NB4 (cell line): Measurements from ENCODE around the gene SST.

Source experiments
- DNase-seq: peaks from one replicate; pipeline ENCODE4 v3.0.0; 2010; ENCODE audit warnings: low read depth
- H3K4me3 ChIP-seq: one replicate; pipeline ENCODE4 v1.5.1; 2011; ENCODE audit warnings: mild to moderate bottlenecking, low read depth, low read length, moderate library complexity
- CTCF ChIP-seq: IDR thresholded peaks from one replicate; pipeline ENCODE4 v1.5.1; 2012; ENCODE audit warnings: low read depth, low read length
- MYC ChIP-seq: IDR thresholded peaks from 2 replicates; pipeline ENCODE4 v1.6.1; 2011; ENCODE audit warnings: low read depth, low read length
- POLR2A ChIP-seq: IDR thresholded peaks from 2 replicates; pipeline ENCODE4 v1.6.1; 2011; ENCODE audit warnings: mild to moderate bottlenecking; ENCODE audit not compliant: insufficient read length; ENCODE audit errors: extremely low read depth
- TF ChIP-seq, protein P1 (sequence below): IDR thresholded peaks from 2 replicates; pipeline ENCODE4 v1.6.1; 2011; ENCODE audit warnings: low read depth, low read length

Gene SST

DNA sequence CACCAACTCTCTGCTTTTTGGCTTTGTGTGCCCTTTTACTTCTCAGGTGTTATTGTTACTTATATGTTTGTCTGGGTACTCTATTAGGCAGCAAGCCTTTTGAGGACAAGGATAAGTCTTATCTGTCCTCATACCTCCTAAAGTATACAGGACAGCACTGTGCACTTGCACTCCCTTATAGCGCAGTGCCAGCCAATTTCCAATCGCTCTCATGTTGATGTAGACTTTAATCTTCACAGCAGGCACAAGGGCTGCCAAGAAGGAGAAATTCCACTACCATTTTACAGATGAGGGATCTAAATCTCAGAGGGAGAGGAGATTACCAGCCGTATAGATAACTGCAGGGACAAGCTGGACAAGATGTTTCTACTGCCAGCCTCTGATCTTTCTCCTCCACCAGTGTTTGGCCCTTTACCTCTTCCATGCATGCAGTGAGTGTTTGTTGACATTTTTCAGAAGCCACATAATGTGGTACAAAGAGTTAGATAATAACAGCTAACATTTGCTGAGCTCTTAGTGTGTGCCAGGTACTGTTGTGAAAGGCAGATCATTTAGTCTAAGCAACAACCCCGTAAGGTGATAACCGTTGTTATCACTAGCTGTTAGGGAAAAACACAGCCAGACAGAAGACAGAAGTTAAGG, 30.1 kb downstream of the SST start:
- no peak overlapping the region for H3K4me3 ChIP-seq
- no peak for DNase-seq
- TF ChIP-seq CTCF: no peak
- TF ChIP-seq, protein P1, sequence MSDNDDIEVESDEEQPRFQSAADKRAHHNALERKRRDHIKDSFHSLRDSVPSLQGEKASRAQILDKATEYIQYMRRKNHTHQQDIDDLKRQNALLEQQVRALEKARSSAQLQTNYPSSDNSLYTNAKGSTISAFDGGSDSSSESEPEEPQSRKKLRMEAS: no peak
- TF ChIP-seq MYC: no peak
- TF ChIP-seq POLR2A: no peak

DNA sequence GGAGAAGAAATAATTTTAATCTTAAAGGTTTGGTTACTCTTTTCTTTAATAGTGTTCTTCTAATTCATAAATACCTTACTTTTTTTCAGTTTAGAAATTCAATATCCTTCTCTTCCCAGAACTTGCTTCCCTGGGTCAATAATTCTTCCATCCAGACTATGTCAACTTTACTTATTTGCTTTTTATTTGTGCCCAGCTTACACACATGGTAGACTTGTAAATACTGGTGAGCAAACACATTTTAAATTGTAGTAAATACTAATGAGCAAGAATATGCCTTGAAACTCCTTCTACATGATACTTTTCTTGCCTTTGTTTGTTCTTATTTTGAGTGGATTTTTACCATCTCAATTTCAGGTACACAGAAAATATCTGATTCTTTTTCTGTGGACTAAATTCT, 33.7 kb downstream of the SST start:
- DNase-seq: no peak
- no peak overlapping the region for H3K4me3 ChIP-seq
- TF ChIP-seq, protein P1: no peak
- TF ChIP-seq POLR2A (no peak), CTCF (no peak), MYC (no peak)

DNA sequence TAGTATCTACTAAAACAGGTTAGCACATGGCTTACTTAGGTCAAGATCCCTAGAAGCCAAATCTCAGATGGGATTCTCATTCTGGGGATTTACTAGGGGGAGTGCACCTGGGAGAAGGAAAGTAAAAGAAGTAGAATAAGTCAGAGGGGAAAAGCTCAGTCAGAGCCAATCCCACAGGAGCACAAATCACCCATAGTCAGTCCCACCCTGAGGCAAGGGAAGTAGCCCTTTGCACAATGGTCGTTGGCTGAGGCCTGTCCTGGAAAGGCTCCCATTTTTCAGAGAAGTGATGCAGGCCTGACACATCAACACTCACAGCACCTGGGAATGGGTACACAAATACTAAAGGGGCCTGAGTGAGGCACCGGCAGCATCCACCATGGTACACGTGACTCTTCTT, 39.8 kb downstream of the SST start:
- no peak overlapping the region for H3K4me3 ChIP-seq
- TF ChIP-seq, protein P1: no peak
- no peak for TF ChIP-seq CTCF
- TF ChIP-seq MYC: no peak
- no peak for TF ChIP-seq POLR2A
- DNase-seq: no peak

GRCh38 chr3:187629711-187630110, 40.5 kb downstream of the SST start:
- no peak overlapping the region for H3K4me3 ChIP-seq
- DNase-seq: no peak

DNA sequence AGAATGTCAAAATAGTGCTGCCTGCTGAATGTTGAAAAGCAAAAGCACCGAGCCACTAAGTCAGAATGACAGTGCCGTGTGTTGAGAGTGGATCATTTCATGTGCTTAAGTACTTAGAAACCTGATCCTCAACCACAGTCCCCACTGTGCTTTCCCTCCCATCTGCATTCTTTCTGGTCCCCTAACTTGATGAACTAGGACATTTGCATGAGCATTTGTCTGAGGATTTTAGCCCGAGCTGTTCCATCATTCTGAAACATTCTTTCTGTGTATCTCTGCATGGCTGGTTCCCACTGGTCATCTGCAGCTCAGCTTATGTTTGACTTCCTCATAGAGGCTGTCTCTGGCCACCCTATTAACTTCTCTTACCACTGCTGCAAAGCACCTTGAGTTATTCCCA, 42.0 kb downstream of the SST start:
- DNase-seq: no peak
- TF ChIP-seq POLR2A (no peak), MYC (no peak), CTCF (no peak)
- TF ChIP-seq, protein P1: no peak
- H3K4me3 ChIP-seq: no peak overlapping the region

More at GRCh38 chr3:187629711-187630110, 40.5 kb downstream of the SST start:
- TF ChIP-seq MYC (no peak), CTCF (no peak), POLR2A (no peak)
- TF ChIP-seq, protein P1: no peak

- TF ChIP-seq, protein P1: no peak
- TF ChIP-seq CTCF (no peak), MYC (no peak), POLR2A (no peak)
- H3K4me3 ChIP-seq: no peak overlapping the region
- no peak for DNase-seq
These were observed 43.6 kb downstream of the SST start for GRCh38 chr3:187626581-187626980.
